Common myeloid progenitor, CD34-positive (primary cell): ENCODE results near the gene MRPL58.
A peak's percentile ranks its signal among the peaks of the same experiment; 100 is the strongest.

Source experiments
- CTCF ChIA-PET: fragments of 350-600 bp; sonication (Branson Sonifier 250); formaldehyde crosslinking; loops from one replicate; lab custom pipeline; 2021; ENCODE audit warnings: antibody characterized with exemption; lab: Charles Lee
- POLR2A ChIA-PET: fragments of 350-600 bp; sonication (Branson Sonifier 250); formaldehyde crosslinking; loops from one replicate; lab custom pipeline; 2021; ENCODE audit warnings: antibody characterized with exemption; lab: Charles Lee
- DNase-seq, 3 donors: peaks; one replicate each; pipeline versions ENCODE4 v3.0.0 to v3.0.0-alpha.2; 2013
- H3K27ac ChIP-seq, 2 experiments: 1 replicate in 1 of 2; 2 replicates in 1 of 2; pipeline ENCODE4 v1.7.0; 2013; ENCODE audit warnings: inconsistent platforms in 2 of 2, low read length in 2 of 2, mild to moderate bottlenecking in 2 of 2, low read depth in 1 of 2, moderate library complexity in 1 of 2; ENCODE audit not compliant: severe bottlenecking in 2 of 2, insufficient read depth in 1 of 2, poor library complexity in 1 of 2
- H3K27me3 ChIP-seq, 5 experiments: replicated peaks in 2 of 5; 1 replicate in 3 of 5; 2 replicates in 2 of 5; pipeline versions ENCODE4 v1.6.1 to v1.7.0; 2013; ENCODE audit warnings: low read length in 4 of 5, mild to moderate bottlenecking in 2 of 5, moderate library complexity in 2 of 5, inconsistent platforms in 1 of 5; ENCODE audit not compliant: insufficient read depth in 5 of 5, control insufficient read depth in 4 of 5
- H3K36me3 ChIP-seq, 4 experiments: 1 replicate in 2 of 4; 2 replicates in 2 of 4; pipeline versions ENCODE4 v1.6.1 to v1.7.0; 2013; ENCODE audit warnings: low read length in 3 of 4, control low read depth in 1 of 4, mild to moderate bottlenecking in 1 of 4; ENCODE audit not compliant: control insufficient read depth in 4 of 4, insufficient read depth in 4 of 4
- H3K4me1 ChIP-seq, 4 experiments: 1 replicate in 3 of 4; 2 replicates in 1 of 4; pipeline versions ENCODE4 v1.6.1 to v1.7.1; 2013; ENCODE audit warnings: low read length in 3 of 4, mild to moderate bottlenecking in 3 of 4, control low read depth in 1 of 4, inconsistent platforms in 1 of 4, moderate library complexity in 1 of 4; ENCODE audit not compliant: control insufficient read depth in 4 of 4, insufficient read depth in 4 of 4; ENCODE audit errors: control extremely low read depth in 1 of 4
- H3K4me3 ChIP-seq, 7 experiments: 1 replicate in 4 of 7; 2 replicates in 3 of 7; pipeline versions ENCODE4 v1.5.1 to v1.7.0; 2013; ENCODE audit warnings: mild to moderate bottlenecking in 7 of 7, low read length in 6 of 7, moderate library complexity in 6 of 7, inconsistent platforms in 2 of 7, low read depth in 2 of 7, control low read depth in 1 of 7; ENCODE audit not compliant: insufficient read depth in 4 of 7, control insufficient read depth in 1 of 7; ENCODE audit errors: extremely low read depth in 1 of 7
- H3K9me3 ChIP-seq, 5 experiments: 1 replicate in 4 of 5; 2 replicates in 1 of 5; pipeline versions ENCODE4 v1.6.1 to v1.7.1; 2013; ENCODE audit warnings: low read length in 4 of 5, mild to moderate bottlenecking in 2 of 5, inconsistent platforms in 1 of 5, low read depth in 1 of 5, moderate library complexity in 1 of 5; ENCODE audit not compliant: control insufficient read depth in 4 of 5, insufficient read depth in 2 of 5; ENCODE audit errors: control extremely low read depth in 1 of 5
- WGBS: methylation state at CpG from one replicate; pipeline ENCODE4 v1.1.5; 2013; ENCODE audit not compliant: insufficient coverage; 5-methylcytosine and 5-hydroxymethylcytosine counted together

Gene MRPL58

DNA sequence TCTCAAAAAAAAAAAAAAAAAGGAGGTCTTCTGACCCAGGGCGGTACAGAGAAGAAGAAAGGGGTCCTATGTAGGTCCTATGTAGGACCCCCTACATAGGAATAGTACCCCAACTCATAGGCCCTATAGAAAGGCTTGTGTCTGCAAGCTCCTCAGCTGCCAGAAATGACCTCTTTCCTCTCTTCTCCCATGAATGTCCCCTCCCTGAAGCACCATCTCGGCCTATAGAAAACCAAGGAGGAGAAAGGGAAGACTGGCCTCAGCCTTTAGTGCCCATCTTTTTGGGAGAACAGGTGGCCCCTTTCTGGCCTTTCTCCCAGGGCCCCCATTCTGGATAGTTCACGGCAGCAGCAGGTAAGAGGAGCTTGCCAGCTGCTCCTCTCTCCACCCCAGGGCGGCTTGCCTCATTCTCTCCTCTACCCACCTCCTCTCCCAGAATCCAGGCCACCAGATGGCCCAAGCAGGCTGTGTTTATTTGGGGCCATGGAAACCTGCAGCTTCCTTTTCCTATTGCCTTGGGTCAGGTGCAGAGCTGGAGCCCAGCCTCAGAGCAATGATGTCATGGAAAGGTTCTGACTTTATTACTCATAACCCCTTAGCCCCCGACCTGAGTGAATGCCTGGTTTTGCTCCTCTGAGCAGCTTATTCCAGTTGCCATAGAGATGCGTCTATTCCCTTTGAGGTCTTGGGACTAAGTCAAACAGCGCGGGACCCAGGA lies 1.6 kb upstream of the MRPL58 start:
- H3K27ac ChIP-seq = no peak overlapping the region
- no peaks in the 10 kb centered on the region for H3K36me3 ChIP-seq
- WGBS = 94% methylated on average over 6 of the region's 8 CpGs
- ChIA-PET POLR2A (interaction anchor here (1.3 kb wide), 1 partner anchor 49 kb away, joined by 4 read pairs; no protein-coding TSS in a partner anchor), CTCF (interaction anchor here (0.6 to 13.0 kb wide), 9 partner anchors 11 to 194 kb away, joined by 3 to 154 read pairs (median 4); partner anchors contain the start of gene CDR2L)
- H3K9me3 ChIP-seq = no peaks in the 10 kb centered on the region
- peak; percentile 56 to 82 (median 78) for DNase-seq
- H3K4me3 ChIP-seq = no peak overlapping the region
- H3K4me1 ChIP-seq = peaks cover 8 to 29% (median 17%) of the 10 kb centered on the region in 4 experiments
- H3K27me3 ChIP-seq = no peaks in the 10 kb centered on the region

DNA sequence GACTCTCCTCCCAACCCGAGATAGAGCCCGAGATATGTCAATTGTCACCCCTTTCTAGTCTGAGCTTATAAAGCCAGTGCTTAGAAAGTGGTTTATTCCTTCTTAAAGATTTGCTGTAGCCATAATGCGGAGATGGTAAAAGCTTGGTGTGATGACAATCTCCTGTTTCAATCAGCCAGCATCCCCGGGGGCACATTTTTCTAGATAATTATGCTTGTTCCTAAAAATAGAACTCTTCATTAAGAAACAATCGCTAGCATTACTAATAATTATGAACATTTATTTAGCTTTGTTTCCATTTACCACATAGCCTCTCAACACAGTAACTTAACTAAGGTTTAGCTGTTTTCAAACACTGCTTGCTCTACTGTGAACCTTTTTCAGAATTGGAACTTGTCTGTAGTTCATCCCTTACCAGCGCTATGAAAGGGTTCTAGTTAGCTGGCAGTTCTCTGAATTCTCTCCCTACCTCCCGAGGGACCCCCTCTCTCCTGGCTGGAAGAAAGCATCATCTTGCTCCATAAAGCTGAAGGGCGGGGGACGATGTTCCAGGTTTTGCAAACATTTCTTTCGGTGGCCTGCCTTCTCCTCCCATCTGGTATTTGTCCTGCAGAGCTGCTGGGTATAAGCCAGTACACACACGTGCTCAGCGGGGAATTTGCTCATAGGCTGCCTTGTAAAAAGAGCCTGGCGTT lies 922 bp upstream of the MRPL58 start:
- peaks cover 8 to 29% (median 17%) of the 10 kb centered on the region in 4 experiments for H3K4me1 ChIP-seq
- DNase-seq = no peak
- peak overlapping the region; percentile 76 to 84 for H3K27ac ChIP-seq
- ChIA-PET POLR2A (interaction anchor here (1.3 to 2.2 kb wide), 2 partner anchors 24 to 50 kb away, joined by 4 to 13 read pairs; partner anchors contain the start of gene CDR2L), CTCF (interaction anchor here (0.7 to 13.0 kb wide), 19 partner anchors 11 to 194 kb away, joined by 3 to 154 read pairs (median 4); partner anchors contain the start of gene CDR2L)
- H3K36me3 ChIP-seq = peaks cover 0 to 2% (median under 1%) of the 10 kb centered on the region in 4 experiments
- H3K4me3 ChIP-seq = peak overlapping the region in 5 of 7 experiments; percentile 85 to 94 (median 92)
- WGBS = 96% methylated on average over 10 of the region's 13 CpGs
- H3K27me3 ChIP-seq = no peaks in the 10 kb centered on the region
- no peaks in the 10 kb centered on the region for H3K9me3 ChIP-seq

GRCh38 chr17:75012096-75012345 lies 449 bp upstream of the MRPL58 start:
- ChIA-PET CTCF (interaction anchor here (0.9 to 13.0 kb wide), 23 partner anchors 12 to 190 kb away, joined by 3 to 154 read pairs (median 4); partner anchors contain the start of genes CDR2L and HID1), POLR2A (interaction anchor here (1.0 to 2.2 kb wide), 5 partner anchors 20 to 170 kb away, joined by 3 to 13 read pairs (median 5); partner anchors contain the start of gene CDR2L)
- no peaks in the 10 kb centered on the region for H3K27me3 ChIP-seq
- DNase-seq = peak in 1 of 3 donors; percentile 26
- peaks cover 8 to 29% (median 17%) of the 10 kb centered on the region in 4 experiments for H3K4me1 ChIP-seq
- peak overlapping the region; percentile 76 to 84 for H3K27ac ChIP-seq
- H3K9me3 ChIP-seq = no peaks in the 10 kb centered on the region
- peaks cover 0 to 4% (median 2%) of the 10 kb centered on the region in 4 experiments for H3K36me3 ChIP-seq
- WGBS = 96% methylated on average over 3 of the region's 5 CpGs
- peak overlapping the region in 6 of 7 experiments; percentile 53 to 94 (median 90) for H3K4me3 ChIP-seq

- Histone ChIP-seq H3K36me3 (peaks cover 0 to 4% (median 2%) of the 10 kb centered on the region in 4 experiments), H3K27ac (peak overlapping the region; percentile 76 to 84), H3K4me1 (peaks cover 8 to 29% (median 17%) of the 10 kb centered on the region in 4 experiments), H3K9me3 (no peaks in the 10 kb centered on the region), H3K27me3 (no peaks in the 10 kb centered on the region), H3K4me3 (peak overlapping the region; percentile 53 to 94 (median 87))
- POLR2A ChIA-PET = interaction anchor here (0.7 to 2.2 kb wide), 9 partner anchors 11 to 193 kb away, joined by 3 to 13 read pairs (median 4); partner anchors contain the start of genes CDR2L and NUP85
- CTCF ChIA-PET = interaction anchor here (0.8 to 13.0 kb wide), 22 partner anchors 9 to 148 kb away, joined by 3 to 154 read pairs (median 6); partner anchors contain the start of genes CDR2L and HID1
- whole genome bisulfite sequencing = 0% methylated on average over 9 of the region's 10 CpGs
- no peak for DNase-seq
Observed at GRCh38 chr17:75013092-75013559, 656 bp downstream of the MRPL58 start.

- CTCF ChIA-PET = interaction anchor here (0.6 to 2.5 kb wide), 6 partner anchors 9 to 115 kb away, joined by 3 to 8 read pairs (median 4); partner anchors contain the start of gene OTOP2
- DNase-seq = no peak
- Histone ChIP-seq H3K36me3 (peaks cover 4 to 46% (median 22%) of the 10 kb centered on the region in 4 experiments), H3K4me1 (no peaks in the 10 kb centered on the region), H3K9me3 (no peaks in the 10 kb centered on the region), H3K27ac (no peak overlapping the region), H3K27me3 (no peaks in the 10 kb centered on the region), H3K4me3 (no peak overlapping the region)
- WGBS = 100% methylated on average over 4 of the region's 5 CpGs
- POLR2A ChIA-PET = interaction anchor here (0.7 kb wide), 1 partner anchor 32 kb away, joined by 3 read pairs; no protein-coding TSS in a partner anchor
Observed at GRCh38 chr17:75019146-75019545, 6.7 kb downstream of the MRPL58 start.

DNA sequence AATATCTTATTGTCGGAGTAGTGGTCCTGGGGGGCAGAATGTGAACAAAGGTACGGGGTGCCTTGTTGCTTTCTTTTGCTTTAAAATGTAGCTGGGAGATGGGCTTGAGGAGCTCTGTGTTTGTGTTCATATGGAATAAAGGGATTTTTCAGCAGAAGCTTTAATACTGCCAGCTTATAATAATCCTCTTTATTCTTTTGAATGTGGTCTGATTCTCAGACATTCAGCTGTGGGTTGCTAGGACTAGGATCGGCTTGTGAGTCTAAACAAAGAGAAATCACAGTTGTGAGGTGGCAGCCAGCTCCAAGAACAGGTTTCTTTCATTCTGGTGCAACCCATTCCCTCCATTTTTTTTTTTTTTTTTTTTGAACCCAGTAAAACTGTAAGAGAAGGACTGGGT lies 7.2 kb downstream of the MRPL58 start:
- H3K36me3 ChIP-seq = peaks cover 4 to 46% (median 22%) of the 10 kb centered on the region in 4 experiments
- no peaks in the 10 kb centered on the region for H3K9me3 ChIP-seq
- ChIA-PET CTCF (interaction anchor here (0.6 to 2.5 kb wide), 6 partner anchors 8 to 115 kb away, joined by 3 to 8 read pairs (median 4); partner anchors contain the start of gene OTOP2), POLR2A (interaction anchor here (0.6 to 0.7 kb wide), 2 partner anchors 31 to 964 kb away, joined by 3 read pairs; no protein-coding TSS in a partner anchor)
- H3K27me3 ChIP-seq = no peaks in the 10 kb centered on the region
- WGBS = 100% methylated on average over 1 of the region's 3 CpGs
- DNase-seq = no peak
- H3K4me1 ChIP-seq = no peaks in the 10 kb centered on the region
- H3K27ac ChIP-seq = no peak overlapping the region
- H3K4me3 ChIP-seq = no peak overlapping the region
